WTC11 (cell line): ENCODE results near the gene CFDP1. TPM values are rescaled to one million over a fixed set of nuclear protein-coding genes. Genes with fewer than 3 reads are reported as not detected.

Experiments used
- ATAC-seq: fragments of 200-7000 bp; cut with Tn5 transposase; 2 replicates; pipeline ENCODE4 v1.10.0; 2021; ENCODE audit warnings: mild to moderate bottlenecking, moderate library complexity
- CTCF ChIA-PET: fragments of 300-600 bp; sonication (Branson Sonifier 250); formaldehyde crosslinking; loops from one replicate; lab custom pipeline; 2021; ENCODE audit warnings: antibody characterized with exemption; lab: Charles Lee
- POLR2A ChIA-PET: fragments of 350-600 bp; sonication (Branson Sonifier 250); formaldehyde crosslinking; loops from one replicate; lab custom pipeline; 2021; ENCODE audit warnings: antibody characterized with exemption; lab: Charles Lee
- DNase-seq: peaks from one replicate; pipeline ENCODE4 v3.0.0; 2021; ENCODE audit warnings: low spot score
- H3K27ac Mint-ChIP-seq: 2 replicates; pipeline ENCODE4 v1.8.0; 2021; ENCODE audit warnings: mixed read lengths
- H3K27me3 Mint-ChIP-seq: 2 replicates; pipeline ENCODE4 v1.8.0; 2021; ENCODE audit warnings: low read depth, mild to moderate bottlenecking, moderate library complexity, mixed read lengths
- H3K36me3 Mint-ChIP-seq: 2 replicates; pipeline ENCODE4 v1.8.0; 2021; ENCODE audit warnings: mixed read lengths
- H3K4me1 Mint-ChIP-seq: 2 replicates; pipeline ENCODE4 v1.8.0; 2022; ENCODE audit warnings: mixed read lengths
- H3K4me3 Mint-ChIP-seq: 2 replicates; pipeline ENCODE4 v1.8.0; 2021; ENCODE audit warnings: mild to moderate bottlenecking, moderate library complexity, mixed read lengths
- H3K9me3 Mint-ChIP-seq: 2 replicates; pipeline ENCODE4 v1.8.0; 2021; ENCODE audit warnings: mixed read lengths
- ATF3 ChIP-seq: sonication (generic); formaldehyde crosslinking; conservative IDR thresholded peaks from 2 replicates; pipeline ENCODE4 v1.8.1; 2022; ENCODE audit warnings: mild to moderate bottlenecking, missing genetic modification reagents
- ATF6 ChIP-seq: sonication (generic); formaldehyde crosslinking; IDR thresholded peaks from 2 replicates; pipeline ENCODE4 v1.8.1; 2023; ENCODE audit warnings: mild to moderate bottlenecking, missing genetic modification reagents
- CBFB ChIP-seq: sonication (generic); formaldehyde crosslinking; IDR thresholded peaks from 2 replicates; pipeline ENCODE4 v1.8.1; 2022; ENCODE audit warnings: mild to moderate bottlenecking, low read depth, missing genetic modification reagents
- CDX4 ChIP-seq: fragments of 250-450 bp; sonication (Bioruptor Pico); IDR thresholded peaks from 2 replicates; pipeline ENCODE4 v1.9.0; 2021; ENCODE audit warnings: moderate library complexity, mild to moderate bottlenecking, inconsistent platforms, borderline replicate concordance
- CTCF ChIP-seq: fragments of 200-600 bp; IDR thresholded peaks from 2 replicates; pipeline ENCODE4 v1.8.0; 2022; ENCODE audit warnings: antibody characterized with exemption
- ELF4 ChIP-seq: sonication (generic); formaldehyde crosslinking; IDR thresholded peaks from 2 replicates; pipeline ENCODE4 v1.8.1; 2022; ENCODE audit warnings: low read depth, mild to moderate bottlenecking, moderate library complexity, missing genetic modification reagents
- ERG ChIP-seq: fragments of 250-450 bp; sonication (Bioruptor Pico); IDR thresholded peaks from 2 replicates; pipeline ENCODE4 v1.8.0; 2021; ENCODE audit warnings: mild to moderate bottlenecking
- ESRRA ChIP-seq: sonication (generic); formaldehyde crosslinking; IDR thresholded peaks from 2 replicates; pipeline ENCODE4 v1.8.1; 2022; ENCODE audit warnings: mild to moderate bottlenecking, missing genetic modification reagents, borderline replicate concordance
- FOXP1 ChIP-seq: sonication (generic); formaldehyde crosslinking; IDR thresholded peaks from 2 replicates; pipeline ENCODE4 v1.8.0; 2022; ENCODE audit warnings: missing genetic modification reagents, mild to moderate bottlenecking, moderate library complexity, borderline replicate concordance
- FOXP4 ChIP-seq: sonication (generic); formaldehyde crosslinking; IDR thresholded peaks from 2 replicates; pipeline ENCODE4 v1.8.0; 2022; ENCODE audit warnings: mild to moderate bottlenecking, missing genetic modification reagents
- IRF1 ChIP-seq: sonication (generic); formaldehyde crosslinking; IDR thresholded peaks from 2 replicates; pipeline ENCODE4 v1.8.0; 2023; ENCODE audit warnings: missing genetic modification reagents
- MLX ChIP-seq: sonication (generic); formaldehyde crosslinking; IDR thresholded peaks from 2 replicates; pipeline ENCODE4 v1.8.1; 2023; ENCODE audit warnings: mild to moderate bottlenecking, missing genetic modification reagents, moderate library complexity
- NFATC4 ChIP-seq: fragments of 250-450 bp; sonication (Bioruptor Pico); IDR thresholded peaks from 2 replicates; pipeline ENCODE4 v1.9.0; 2021; ENCODE audit warnings: mild to moderate bottlenecking
- NR1H2 ChIP-seq: sonication (generic); formaldehyde crosslinking; IDR thresholded peaks from 2 replicates; pipeline ENCODE4 v1.9.0; 2021; ENCODE audit warnings: mild to moderate bottlenecking, moderate library complexity, missing genetic modification reagents
- TP53 ChIP-seq: sonication (generic); formaldehyde crosslinking; IDR thresholded peaks from 2 replicates; pipeline ENCODE4 v1.8.1; 2023; ENCODE audit warnings: mild to moderate bottlenecking, missing genetic modification reagents
- USF1 ChIP-seq: sonication (generic); formaldehyde crosslinking; IDR thresholded peaks from 2 replicates; pipeline ENCODE4 v1.8.0; 2022; ENCODE audit warnings: mild to moderate bottlenecking, missing genetic modification reagents
- ZBTB21 ChIP-seq: sonication (generic); formaldehyde crosslinking; IDR thresholded peaks from 2 replicates; pipeline ENCODE4 v1.8.1; 2023; ENCODE audit warnings: mild to moderate bottlenecking, missing genetic modification reagents, borderline replicate concordance
- ZNF232 ChIP-seq: sonication (generic); formaldehyde crosslinking; IDR thresholded peaks from 2 replicates; pipeline ENCODE4 v1.8.0; 2022; ENCODE audit warnings: mild to moderate bottlenecking, missing genetic modification reagents
- ZNF263 ChIP-seq: sonication (generic); formaldehyde crosslinking; IDR thresholded peaks from 2 replicates; pipeline ENCODE4 v1.8.1; 2022; ENCODE audit warnings: low read depth, mild to moderate bottlenecking, moderate library complexity, missing genetic modification reagents
- ZNF423 ChIP-seq: fragments of 250-450 bp; sonication (Bioruptor Pico); IDR thresholded peaks from 2 replicates; pipeline ENCODE4 v2.1.2; 2022; ENCODE audit warnings: mild to moderate bottlenecking, moderate library complexity
- ZNF671 ChIP-seq: fragments of 250-450 bp; sonication (Bioruptor Pico); IDR thresholded peaks from 2 replicates; pipeline ENCODE4 v1.8.0; 2021; ENCODE audit warnings: mild to moderate bottlenecking
- total RNA-seq: library from RNA; stranded (reverse); gene quantifications from 3 replicates; pipeline ENCODE4 v1.2.3, GENCODE V29; 2021

CFDP1 gene
- total RNA-seq, 1 experiment from 2014 or later = 79.2 TPM

- Mint-ChIP-seq H3K9me3 (no peaks in the 10 kb centered on the region), H3K4me1 (peaks cover 84% of the 10 kb centered on the region), H3K27ac (peak overlapping the region; percentile 97; the same call in 1 of the 2 replicates), H3K36me3 (0 out of 2 replicates have a peak, but pooled peaks cover 3% of the 10 kb centered on the region), H3K4me3 (no peak overlapping the region), H3K27me3 (no peaks in the 10 kb centered on the region)
- DNase-seq = peak; percentile 23
- no peak for TF ChIP-seq ESRRA (CRISPR knock-in tag)
- no peak for TF ChIP-seq ZNF232 (CRISPR knock-in tag)
- TF ChIP-seq ATF6 (CRISPR knock-in tag) = no peak
- no peak for TF ChIP-seq FOXP1
- no peak for TF ChIP-seq IRF1 (CRISPR knock-in tag)
- TF ChIP-seq CTCF = no peak
- ChIA-PET POLR2A (interaction anchor here (0.6 to 5.9 kb wide), 6 partner anchors 9 to 589 kb away, joined by 3 to 57 read pairs (median 6); no protein-coding TSS in a partner anchor), CTCF (interaction anchor here (0.6 to 7.5 kb wide), 6 partner anchors 9 to 378 kb away, joined by 3 to 92 read pairs (median 6); no protein-coding TSS in a partner anchor)
- no peak for ATAC-seq
These were observed 177.2 kb downstream of the CFDP1 start for GRCh38 chr16:75256059-75256571.

- CTCF ChIA-PET = interaction anchor here (1.1 to 7.5 kb wide), 6 partner anchors 9 to 131 kb away, joined by 4 to 92 read pairs (median 6); no protein-coding TSS in a partner anchor
- TF ChIP-seq CBFB (CRISPR knock-in tag) (no peak), ELF4 (no peak), CDX4 (CRISPR knock-in tag) (no peak), ZNF263 (CRISPR knock-in tag) (no peak), ZNF671 (CRISPR knock-in tag) (no peak), NFATC4 (CRISPR knock-in tag) (no peak), ZNF423 (CRISPR knock-in tag) (no peak), ZBTB21 (CRISPR knock-in tag) (no peak), FOXP4 (CRISPR knock-in tag) (0 out of 2 replicates have a peak, but pooled peaks have one; percentile 55), TP53 (CRISPR knock-in tag) (0 out of 2 replicates have a peak, but pooled peaks have one; percentile 40), NR1H2 (CRISPR knock-in tag) (no peak), ERG (CRISPR knock-in tag) (no peak), ATF3 (CRISPR knock-in tag) (no peak), MLX (CRISPR knock-in tag) (no peak), USF1 (CRISPR knock-in tag) (no peak)
- TF ChIP-seq, all 79 proteins: peak for 2
- 0 out of 2 replicates have a peak, but pooled peaks cover 3% of the 10 kb centered on the region for H3K36me3 Mint-ChIP-seq
- H3K27ac Mint-ChIP-seq = peak overlapping the region; percentile 97
- H3K4me3 Mint-ChIP-seq = peak overlapping the region; percentile 43
- peaks cover 89% of the 10 kb centered on the region for H3K4me1 Mint-ChIP-seq
- no peaks in the 10 kb centered on the region for H3K9me3 Mint-ChIP-seq
- DNase-seq (peak; percentile 42), ATAC-seq (peak; percentile 10)
- H3K27me3 Mint-ChIP-seq = no peaks in the 10 kb centered on the region
- POLR2A ChIA-PET = interaction anchor here (1.0 to 5.9 kb wide), 6 partner anchors 9 to 165 kb away, joined by 3 to 57 read pairs (median 8); no protein-coding TSS in a partner anchor
These were observed 178.9 kb downstream of the CFDP1 start for GRCh38 chr16:75254359-75254837.
